ENCODE results near the gene MRPL2.

Gene MRPL2

GRCh38 chr6:43013097-43013842, 46.0 kb downstream of the MRPL2 start:
- no peak for DNase-seq (ENCODE audit: low read depth)
- TF ChIP-seq CTCF (conservative IDR thresholded peaks at IDR 0.05; ENCODE audit: low read depth, low read length), result no peak
- H3K4me3 ChIP-seq (ENCODE audit: low read length), result peak overlapping the region; percentile 66

- no peak for DNase-seq (ENCODE audit: low read depth)
- no peak overlapping the region for H3K4me3 ChIP-seq (ENCODE audit: low read length)
- no peak for TF ChIP-seq CTCF (conservative IDR thresholded peaks at IDR 0.05; ENCODE audit: low read depth, low read length)
Observed at GRCh38 chr6:43012364-43012763, 46.9 kb downstream of the MRPL2 start.

GRCh38 chr6:43011207-43011606, 48.0 kb downstream of the MRPL2 start:
- no peak overlapping the region for H3K4me3 ChIP-seq (ENCODE audit: low read length)
- TF ChIP-seq CTCF (conservative IDR thresholded peaks at IDR 0.05; ENCODE audit: low read depth, low read length), result no peak
- DNase-seq (ENCODE audit: low read depth), result no peak

GRCh38 chr6:43009124-43009523, 50.1 kb downstream of the MRPL2 start:
- H3K4me3 ChIP-seq (ENCODE audit: low read length), result no peak overlapping the region
- peak; percentile 56 for TF ChIP-seq CTCF (conservative IDR thresholded peaks at IDR 0.05; ENCODE audit: low read depth, low read length)
- DNase-seq (ENCODE audit: low read depth), result no peak

GRCh38 chr6:43007126-43007525, 52.1 kb downstream of the MRPL2 start:
- H3K4me3 ChIP-seq (ENCODE audit: low read length), result no peak overlapping the region
- DNase-seq (ENCODE audit: low read depth), result no peak
- TF ChIP-seq CTCF (conservative IDR thresholded peaks at IDR 0.05; ENCODE audit: low read depth, low read length), result no peak

GRCh38 chr6:43006251-43006650, 53.0 kb downstream of the MRPL2 start:
- TF ChIP-seq CTCF (conservative IDR thresholded peaks at IDR 0.05; ENCODE audit: low read depth, low read length), result no peak
- no peak for DNase-seq (ENCODE audit: low read depth)
- no peak overlapping the region for H3K4me3 ChIP-seq (ENCODE audit: low read length)

- no peak for DNase-seq (ENCODE audit: low read depth)
Observed at GRCh38 chr6:43005844-43006243, 53.4 kb downstream of the MRPL2 start.

More at GRCh38 chr6:43005844-43006243, 53.4 kb downstream of the MRPL2 start:
- TF ChIP-seq CTCF (conservative IDR thresholded peaks at IDR 0.05; ENCODE audit: low read depth, low read length), result no peak
- no peak overlapping the region for H3K4me3 ChIP-seq (ENCODE audit: low read length)
